Hepatocyte (in vitro differentiated cells): ENCODE data around the gene PPP2R2C.

Experiments
- CTCF ChIP-seq: fragments of 200-600 bp; sonication (generic); IDR thresholded peaks from 2 replicates; pipeline ENCODE4 v1.5.1; 2016; ENCODE audit warnings: antibody characterized with exemption, mild to moderate bottlenecking; ENCODE audit not compliant: poor library complexity
- EZH2 ChIP-seq: fragments of 200-600 bp; sonication (generic); IDR thresholded peaks from 2 replicates; pipeline ENCODE4 v1.6.1; 2016; ENCODE audit warnings: antibody characterized with exemption, mild to moderate bottlenecking, borderline replicate concordance

GRCh38 chr4:6339818-6340445, 132.5 kb downstream of the PPP2R2C start:
- no peak for TF ChIP-seq CTCF
- no peak for TF ChIP-seq EZH2
